GM10248 (cell line): ENCODE measurements around the gene TBL2.
"Not testable (repeated sequence)": the region's sequence is repeated elsewhere in the genome, so short reads cannot be mapped to it uniquely, and the experiment has no call there.

Experiments
- CTCF ChIA-PET: fragments of 300-600 bp; sonication (Branson Sonifier 250); formaldehyde crosslinking; extraction: SDS; loops from one replicate; lab custom pipeline; 2021; ENCODE audit warnings: antibody characterized with exemption; lab: Yijun Ruan, JAX
- POLR2A ChIA-PET: fragments of 350-650 bp; sonication (Branson Sonifier 250); formaldehyde crosslinking; extraction: SDS; loops from one replicate; lab custom pipeline; 2020; ENCODE audit warnings: antibody characterized with exemption; lab: Yijun Ruan, JAX
- DNase-seq: peaks from one replicate; pipeline ENCODE4 v3.0.0; 2012; ENCODE audit errors: extremely low spot score
- CTCF ChIP-seq: IDR thresholded peaks from 2 replicates; pipeline ENCODE4 v1.5.1; 2012; ENCODE audit warnings: mild to moderate bottlenecking, low read depth; ENCODE audit errors: extremely low read depth, missing control alignments, control extremely low read depth

Gene TBL2

GRCh38 chr7:73555411-73555982 lies 22.9 kb downstream of the TBL2 start:
- ChIA-PET POLR2A (no interaction called here), CTCF (no interaction called here)
- DNase-seq, result no peak
- TF ChIP-seq CTCF, result no peak

- POLR2A ChIA-PET, DNase-seq: not testable (repeated sequence)
- CTCF ChIA-PET, result interaction anchor here (2.4 kb wide), 1 partner anchor 10 kb away, joined by 8 read pairs; no protein-coding TSS in a partner anchor
Observed at GRCh38 chr7:73550093-73550492, 28.3 kb downstream of the TBL2 start.

GRCh38 chr7:73549176-73549575 lies 29.2 kb downstream of the TBL2 start:
- ChIA-PET CTCF (interaction anchor here (2.4 kb wide), 1 partner anchor 9 kb away, joined by 8 read pairs; no protein-coding TSS in a partner anchor), POLR2A (no interaction called here)
- no peak for TF ChIP-seq CTCF
- no peak for DNase-seq

- TF ChIP-seq CTCF, result no peak
- POLR2A ChIA-PET, result no interaction called here
- no peak for DNase-seq
- CTCF ChIA-PET, result interaction anchor here (0.7 to 2.4 kb wide), 5 partner anchors 8 to 92 kb away, joined by 3 to 8 read pairs (median 4); partner anchors contain the start of genes BAZ1B and BCL7B
Observed at GRCh38 chr7:73547841-73548240, 30.5 kb downstream of the TBL2 start.

- TF ChIP-seq CTCF, result no peak
- DNase-seq, result no peak
- ChIA-PET CTCF (no interaction called here), POLR2A (interaction anchor here (0.6 kb wide), 1 partner anchor 104 kb away, joined by 10 read pairs; no protein-coding TSS in a partner anchor)
Observed at GRCh38 chr7:73544678-73545077, 33.7 kb downstream of the TBL2 start.

- ChIA-PET CTCF (no interaction called here), POLR2A (interaction anchor here (1.0 kb wide), 1 partner anchor 35 kb away, joined by 3 read pairs; no protein-coding TSS in a partner anchor)
- TF ChIP-seq CTCF, result no peak
- DNase-seq, result no peak
Observed at GRCh38 chr7:73541722-73542121, 36.7 kb downstream of the TBL2 start.

- CTCF ChIA-PET, result interaction anchor here (1.5 to 2.1 kb wide), 2 partner anchors 9 to 67 kb away, joined by 3 to 8 read pairs; no protein-coding TSS in a partner anchor
- no peak for TF ChIP-seq CTCF
- POLR2A ChIA-PET, result no interaction called here
- DNase-seq, result no peak
Observed at GRCh38 chr7:73539709-73540108, 38.7 kb downstream of the TBL2 start.

- ChIA-PET CTCF (interaction anchor here (0.8 to 2.1 kb wide), 3 partner anchors 11 to 15 kb away, joined by 3 to 8 read pairs (median 3); no protein-coding TSS in a partner anchor), POLR2A (interaction anchor here (0.6 kb wide), 3 partner anchors 11 to 688 kb away, joined by 5 to 10 read pairs (median 6); no protein-coding TSS in a partner anchor)
- not testable (repeated sequence) for DNase-seq
Observed at GRCh38 chr7:73538510-73538909, 39.9 kb downstream of the TBL2 start.
